Muscle of leg (tissue), 11 donors: ENCODE data around the gene ENKD1. TPM values are rescaled to one million over a fixed set of nuclear protein-coding genes. Genes with fewer than 3 reads are reported as not detected.

Experiments
- DNase-seq: peaks from one replicate; pipeline ENCODE4 v3.0.0; 2013
- H3K27ac ChIP-seq: one replicate; pipeline ENCODE4 v1.5.1; 2013; ENCODE audit warnings: mild to moderate bottlenecking, low read length, control low read depth
- H3K27me3 ChIP-seq: one replicate; pipeline ENCODE4 v1.6.1; 2013; ENCODE audit warnings: low read length; ENCODE audit not compliant: control insufficient read depth, insufficient read depth
- H3K36me3 ChIP-seq: one replicate; pipeline ENCODE4 v1.6.1; 2013; ENCODE audit warnings: low read length; ENCODE audit not compliant: control insufficient read depth, insufficient read depth
- H3K4me1 ChIP-seq: one replicate; pipeline ENCODE4 v1.6.1; 2013; ENCODE audit warnings: low read length; ENCODE audit not compliant: control insufficient read depth, insufficient read depth
- H3K4me3 ChIP-seq: one replicate; pipeline ENCODE4 v1.5.1; 2013; ENCODE audit warnings: low read length, control low read depth
- H3K9me3 ChIP-seq: replicated peaks from 2 replicates; pipeline ENCODE4 v1.6.1; 2013; ENCODE audit warnings: low read depth, low read length; ENCODE audit not compliant: control insufficient read depth
- WGBS: methylation state at CpG from one replicate; pipeline ENCODE4 v1.1.5; 2013; ENCODE audit warnings: missing lambda C conversion rate; ENCODE audit not compliant: insufficient coverage; 5-methylcytosine and 5-hydroxymethylcytosine counted together
- polyA plus RNA-seq, 8 donors: library from polyadenylated mRNA; unstranded; fragments of 120-200 nt; gene quantifications; one replicate each; pipeline versions ENCODE4 v1.2.1 to v1.2.3, GENCODE V29; 2013; ENCODE audit warnings: inconsistent platforms in 1 of 8, low replicate concordance in 1 of 8; ENCODE audit not compliant: insufficient read length in 8 of 8, insufficient read depth in 1 of 8
- total RNA-seq: library from RNA; stranded (reverse); fragments of 120-200 nt; gene quantifications from one replicate; pipeline ENCODE4 v1.2.4, GENCODE V29; 2013

The ENKD1 gene
- total and polyA plus RNA-seq, 9 donors = 8.1 to 13.4 (median 9.1) TPM

GRCh38 chr16:67679935-67680897 lies 13.7 kb upstream of the ENKD1 start:
- 97% methylated on average over 5 of the region's 10 CpGs for WGBS
- Histone ChIP-seq H3K9me3 (no peaks in the 10 kb centered on the region), H3K4me3 (no peak overlapping the region), H3K4me1 (no peaks in the 10 kb centered on the region), H3K27ac (no peak overlapping the region), H3K27me3 (no peaks in the 10 kb centered on the region), H3K36me3 (peaks cover 24% of the 10 kb centered on the region)
- no peak for DNase-seq

- peak; percentile 62 for DNase-seq
- WGBS = 80% methylated on average over 10 of the region's 12 CpGs
- H3K27me3 ChIP-seq = no peaks in the 10 kb centered on the region
- peaks cover 18% of the 10 kb centered on the region for H3K36me3 ChIP-seq
- no peak overlapping the region for H3K27ac ChIP-seq
- H3K4me1 ChIP-seq = peaks cover 10% of the 10 kb centered on the region
- H3K4me3 ChIP-seq = no peak overlapping the region
- no peaks in the 10 kb centered on the region for H3K9me3 ChIP-seq
Observed at GRCh38 chr16:67678354-67679023, 11.9 kb upstream of the ENKD1 start.

- Histone ChIP-seq H3K27ac (no peak overlapping the region), H3K4me1 (peaks cover 18% of the 10 kb centered on the region), H3K27me3 (no peaks in the 10 kb centered on the region), H3K9me3 (no peaks in the 10 kb centered on the region), H3K36me3 (peaks cover 10% of the 10 kb centered on the region), H3K4me3 (no peak overlapping the region)
- no peak for DNase-seq
- 100% methylated on average over 1 of the region's 1 CpG for WGBS
Observed at GRCh38 chr16:67677712-67678111, 11.2 kb upstream of the ENKD1 start.

DNA sequence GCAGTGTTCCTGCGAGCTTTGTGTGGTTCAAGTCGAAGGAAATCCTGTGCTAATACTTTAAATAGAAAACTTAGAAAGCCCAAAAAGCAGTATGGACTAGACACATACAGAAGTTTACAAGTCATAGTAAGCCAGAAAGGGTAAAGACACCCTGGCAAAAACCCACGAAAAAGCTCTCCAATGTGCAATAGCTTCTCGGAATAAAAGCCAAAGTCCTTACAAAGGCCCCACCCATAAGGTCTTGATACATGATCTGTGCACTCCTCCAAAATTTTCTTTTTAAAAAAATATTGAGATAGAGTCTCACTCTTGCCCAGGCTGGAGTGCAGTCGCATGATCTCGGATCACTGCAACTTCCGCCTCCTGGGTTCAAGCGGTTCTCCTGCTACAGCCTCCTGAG lies 10.4 kb upstream of the ENKD1 start:
- no peak for DNase-seq
- peaks cover 9% of the 10 kb centered on the region for H3K36me3 ChIP-seq
- no peaks in the 10 kb centered on the region for H3K27me3 ChIP-seq
- no peak overlapping the region for H3K27ac ChIP-seq
- WGBS = 87% methylated on average over 3 of the region's 8 CpGs
- H3K4me1 ChIP-seq = peaks cover 18% of the 10 kb centered on the region
- no peak overlapping the region for H3K4me3 ChIP-seq
- no peaks in the 10 kb centered on the region for H3K9me3 ChIP-seq

- no peak overlapping the region for H3K27ac ChIP-seq
- H3K4me3 ChIP-seq = no peak overlapping the region
- no CpG with 5 or more reads among the region's 4 CpGs for WGBS
- H3K9me3 ChIP-seq = no peaks in the 10 kb centered on the region
- no peaks in the 10 kb centered on the region for H3K27me3 ChIP-seq
- DNase-seq = no peak
- peaks cover 18% of the 10 kb centered on the region for H3K4me1 ChIP-seq
- H3K36me3 ChIP-seq = peaks cover 9% of the 10 kb centered on the region
Observed at GRCh38 chr16:67676516-67676915, 10.0 kb upstream of the ENKD1 start.

DNA sequence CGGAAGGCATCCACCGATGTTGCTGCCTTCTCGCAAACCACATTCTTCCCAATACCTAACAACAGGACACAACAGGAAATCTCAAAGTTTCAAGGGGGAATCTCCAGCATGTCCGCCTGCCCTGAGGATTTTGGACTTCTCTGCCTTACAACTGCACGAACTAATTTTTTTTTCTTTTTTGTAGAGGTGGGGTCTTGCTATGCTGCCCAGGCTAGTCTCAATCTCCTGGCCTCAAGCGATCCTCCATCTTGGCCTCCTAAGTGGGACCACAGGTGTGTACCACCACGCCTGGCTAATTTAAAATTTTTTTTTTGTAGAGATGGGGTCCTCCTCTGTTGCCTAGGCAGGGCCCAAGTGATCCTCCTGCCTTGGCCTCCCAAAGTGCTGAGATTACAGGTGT lies 9.4 kb upstream of the ENKD1 start:
- Histone ChIP-seq H3K9me3 (no peaks in the 10 kb centered on the region), H3K4me1 (peaks cover 18% of the 10 kb centered on the region), H3K27me3 (no peaks in the 10 kb centered on the region), H3K4me3 (no peak overlapping the region), H3K27ac (no peak overlapping the region), H3K36me3 (peaks cover 8% of the 10 kb centered on the region)
- WGBS = 94% methylated on average over 3 of the region's 7 CpGs
- DNase-seq = no peak

- H3K4me1 ChIP-seq = peaks cover 18% of the 10 kb centered on the region
- no peak overlapping the region for H3K27ac ChIP-seq
- H3K27me3 ChIP-seq = no peaks in the 10 kb centered on the region
- H3K36me3 ChIP-seq = peaks cover 5% of the 10 kb centered on the region
- DNase-seq = no peak
- no peaks in the 10 kb centered on the region for H3K9me3 ChIP-seq
- 94% methylated on average over 17 of the region's 17 CpGs for WGBS
- H3K4me3 ChIP-seq = no peak overlapping the region
Observed at GRCh38 chr16:67675579-67675935, 9.0 kb upstream of the ENKD1 start.

DNA sequence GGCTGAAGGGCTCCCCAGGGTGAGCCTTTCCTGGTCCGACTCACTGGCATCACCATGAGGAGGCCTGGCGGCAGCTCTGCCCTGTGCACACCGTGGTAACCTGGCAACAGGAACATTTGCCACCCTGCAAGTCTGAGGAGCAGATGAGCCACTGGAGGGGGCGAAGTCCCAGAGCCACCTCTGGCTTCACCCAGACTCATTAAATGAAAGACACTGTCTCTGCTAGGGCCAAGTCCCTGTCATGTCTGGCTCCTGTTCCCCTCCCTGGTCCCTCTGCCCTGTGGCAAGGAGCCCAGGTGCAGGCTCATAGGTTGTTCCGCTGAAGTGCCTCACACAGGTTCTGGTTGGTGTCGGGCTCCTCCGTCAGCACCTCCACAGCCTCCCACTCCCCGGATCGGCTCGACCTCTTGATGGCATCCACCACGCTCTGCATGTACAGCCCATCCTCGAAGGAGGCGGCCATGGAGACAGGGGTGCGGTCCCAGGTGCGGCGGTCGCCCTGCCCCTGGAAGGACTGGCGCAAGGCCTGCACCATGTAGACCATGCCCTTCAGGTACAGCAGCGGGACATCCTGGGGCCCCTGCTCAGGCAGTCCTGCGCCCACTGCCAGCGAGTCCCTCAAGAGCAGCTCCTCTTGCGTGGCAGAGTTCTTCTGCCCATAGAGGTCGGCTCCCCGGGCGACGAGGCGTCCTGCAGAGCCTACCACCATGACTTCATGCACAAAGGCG lies 8.5 kb upstream of the ENKD1 start:
- no peaks in the 10 kb centered on the region for H3K9me3 ChIP-seq
- H3K27ac ChIP-seq = no peak overlapping the region
- no peaks in the 10 kb centered on the region for H3K27me3 ChIP-seq
- 92% methylated on average over 28 of the region's 28 CpGs for WGBS
- no peak for DNase-seq
- H3K4me1 ChIP-seq = peaks cover 18% of the 10 kb centered on the region
- no peak overlapping the region for H3K4me3 ChIP-seq
- peaks cover 5% of the 10 kb centered on the region for H3K36me3 ChIP-seq

DNA sequence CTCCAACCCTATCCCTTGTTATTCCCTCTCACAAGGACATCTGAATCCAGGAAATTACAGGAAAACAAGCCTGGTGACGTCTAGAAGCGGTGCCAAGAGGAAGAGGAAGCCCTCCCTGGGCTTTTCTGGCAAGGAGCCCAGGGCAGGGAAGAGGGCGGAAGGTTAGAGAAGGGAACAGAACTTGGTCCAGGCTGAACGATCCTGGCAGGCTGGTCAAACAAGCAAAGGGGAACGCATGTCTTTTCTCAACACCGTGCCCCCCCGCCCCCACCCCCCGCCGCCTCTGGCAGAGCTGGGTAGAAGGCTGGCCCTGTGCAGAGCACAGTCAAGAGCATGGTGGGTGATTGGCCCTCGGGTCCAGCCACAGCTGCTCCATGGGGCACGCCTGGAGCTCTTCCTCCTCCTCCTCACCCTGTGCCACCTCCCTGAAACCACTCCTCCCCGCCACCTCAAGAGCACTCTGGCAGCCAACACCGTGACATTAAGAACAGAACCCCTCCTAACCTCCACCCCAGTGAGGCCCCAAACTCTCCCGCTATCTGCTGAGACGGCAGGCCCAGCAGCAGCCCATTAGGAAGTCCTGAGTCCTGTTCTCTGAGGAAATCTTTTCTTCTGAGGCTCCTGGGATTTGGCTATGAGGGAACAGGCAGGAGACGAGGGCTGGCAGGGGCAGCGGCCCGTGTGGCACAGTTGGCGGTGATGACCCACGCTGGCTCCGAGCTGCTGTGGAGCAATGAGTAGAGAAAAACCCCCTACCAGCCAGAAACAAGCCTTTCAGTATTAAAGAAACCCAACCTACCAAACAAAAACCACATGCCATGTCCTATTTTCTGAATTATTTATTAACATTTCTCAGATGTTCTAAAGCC lies 7.4 kb upstream of the ENKD1 start:
- peaks cover 18% of the 10 kb centered on the region for H3K4me1 ChIP-seq
- peak; percentile 79 for DNase-seq

More for the DNA sequence above, 7.4 kb upstream of the ENKD1 start:
- 54% methylated on average over 8 of the region's 21 CpGs for WGBS
- H3K36me3 ChIP-seq = peaks cover 5% of the 10 kb centered on the region
- no peaks in the 10 kb centered on the region for H3K9me3 ChIP-seq
- H3K27me3 ChIP-seq = no peaks in the 10 kb centered on the region
- no peak overlapping the region for H3K4me3 ChIP-seq
- H3K27ac ChIP-seq = peak overlapping the region; percentile 87
